Measurements from ENCODE around the gene PEX1.

DNA sequence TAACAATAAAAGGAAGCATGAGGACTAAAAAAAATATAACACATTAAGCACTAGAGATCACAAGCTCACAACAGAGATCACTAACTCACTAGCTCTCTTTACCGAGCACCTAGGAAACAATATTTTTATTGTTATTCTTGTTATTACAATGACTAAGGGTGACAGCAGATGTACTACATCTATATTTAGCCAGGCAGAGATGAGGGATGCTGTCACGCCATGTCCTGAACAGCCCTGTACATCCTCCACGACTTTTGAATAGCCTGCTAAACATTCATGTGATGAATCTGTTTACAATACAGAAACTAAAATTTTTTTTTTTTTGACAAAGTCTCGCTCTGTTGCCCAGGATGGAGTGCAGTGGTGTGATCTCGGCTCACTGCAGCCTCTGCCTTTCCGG, 39.1 kb upstream of the PEX1 start:
- TF ChIP-seq, protein P1, sequence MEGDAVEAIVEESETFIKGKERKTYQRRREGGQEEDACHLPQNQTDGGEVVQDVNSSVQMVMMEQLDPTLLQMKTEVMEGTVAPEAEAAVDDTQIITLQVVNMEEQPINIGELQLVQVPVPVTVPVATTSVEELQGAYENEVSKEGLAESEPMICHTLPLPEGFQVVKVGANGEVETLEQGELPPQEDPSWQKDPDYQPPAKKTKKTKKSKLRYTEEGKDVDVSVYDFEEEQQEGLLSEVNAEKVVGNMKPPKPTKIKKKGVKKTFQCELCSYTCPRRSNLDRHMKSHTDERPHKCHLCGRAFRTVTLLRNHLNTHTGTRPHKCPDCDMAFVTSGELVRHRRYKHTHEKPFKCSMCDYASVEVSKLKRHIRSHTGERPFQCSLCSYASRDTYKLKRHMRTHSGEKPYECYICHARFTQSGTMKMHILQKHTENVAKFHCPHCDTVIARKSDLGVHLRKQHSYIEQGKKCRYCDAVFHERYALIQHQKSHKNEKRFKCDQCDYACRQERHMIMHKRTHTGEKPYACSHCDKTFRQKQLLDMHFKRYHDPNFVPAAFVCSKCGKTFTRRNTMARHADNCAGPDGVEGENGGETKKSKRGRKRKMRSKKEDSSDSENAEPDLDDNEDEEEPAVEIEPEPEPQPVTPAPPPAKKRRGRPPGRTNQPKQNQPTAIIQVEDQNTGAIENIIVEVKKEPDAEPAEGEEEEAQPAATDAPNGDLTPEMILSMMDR (conservative IDR thresholded peaks at IDR 0.05; ENCODE audit: low read depth, low read length): no peak
- no peak for TF ChIP-seq RAD21 (IDR thresholded peaks at IDR 0.05; ENCODE audit: low read length)
- TF ChIP-seq CHD1 (IDR thresholded peaks at IDR 0.05; ENCODE audit: low read depth, low read length): no peak
- TF ChIP-seq POLR2A (IDR thresholded peaks at IDR 0.05; ENCODE audit: low read depth, low read length): no peak
- TF ChIP-seq, protein P2, sequence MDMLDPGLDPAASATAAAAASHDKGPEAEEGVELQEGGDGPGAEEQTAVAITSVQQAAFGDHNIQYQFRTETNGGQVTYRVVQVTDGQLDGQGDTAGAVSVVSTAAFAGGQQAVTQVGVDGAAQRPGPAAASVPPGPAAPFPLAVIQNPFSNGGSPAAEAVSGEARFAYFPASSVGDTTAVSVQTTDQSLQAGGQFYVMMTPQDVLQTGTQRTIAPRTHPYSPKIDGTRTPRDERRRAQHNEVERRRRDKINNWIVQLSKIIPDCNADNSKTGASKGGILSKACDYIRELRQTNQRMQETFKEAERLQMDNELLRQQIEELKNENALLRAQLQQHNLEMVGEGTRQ (IDR thresholded peaks at IDR 0.05; ENCODE audit: low read depth, low read length): no peak

Measured in IMR-90 (cell line).